ENCODE data around the gene HDGFL3. TPM values are rescaled to one million over a fixed set of nuclear protein-coding genes. Genes with fewer than 3 reads are reported as not detected.
"Not testable (repeated sequence)": the region's sequence is repeated elsewhere in the genome, so short reads cannot be mapped to it uniquely, and the experiment has no call there.

HDGFL3 gene
- total RNA-seq, 1 experiment from 2014 or later: 31.8 TPM

GRCh38 chr15:83160741-83161140, 46.9 kb downstream of the HDGFL3 start:
- no peak for DNase-seq (ENCODE audit: low read depth, low spot score)
- in situ Hi-C loops (cut with HindIII; ENCODE audit: low pct_unique_long_range_greater_than_20kb, low sequenced_read_pairs): no loop called here

- in situ Hi-C loops (cut with HindIII; ENCODE audit: low pct_unique_long_range_greater_than_20kb, low sequenced_read_pairs): no loop called here
- no peak for DNase-seq (ENCODE audit: low read depth, low spot score)
Measured at GRCh38 chr15:83158393-83158792, 49.2 kb downstream of the HDGFL3 start.

GRCh38 chr15:83155942-83156341, 51.7 kb downstream of the HDGFL3 start:
- DNase-seq (ENCODE audit: low read depth, low spot score): no peak
- in situ Hi-C loops (cut with HindIII; ENCODE audit: low pct_unique_long_range_greater_than_20kb, low sequenced_read_pairs): no loop called here

- in situ Hi-C loops (cut with HindIII; ENCODE audit: low pct_unique_long_range_greater_than_20kb, low sequenced_read_pairs): no loop called here
- DNase-seq (ENCODE audit: low read depth, low spot score): no peak
Measured at GRCh38 chr15:83153288-83153687, 54.3 kb downstream of the HDGFL3 start.

- in situ Hi-C loops (cut with HindIII; ENCODE audit: low pct_unique_long_range_greater_than_20kb, low sequenced_read_pairs): no loop called here
- DNase-seq (ENCODE audit: low read depth, low spot score): no peak
Measured at GRCh38 chr15:83144771-83145170, 62.9 kb downstream of the HDGFL3 start.

- in situ Hi-C loops (cut with HindIII; ENCODE audit: low pct_unique_long_range_greater_than_20kb, low sequenced_read_pairs); DNase-seq (ENCODE audit: low read depth, low spot score): not testable (repeated sequence)
Measured at GRCh38 chr15:83142151-83142550, 65.5 kb downstream of the HDGFL3 start.

- in situ Hi-C loops (cut with HindIII; ENCODE audit: low pct_unique_long_range_greater_than_20kb, low sequenced_read_pairs): no loop called here
- DNase-seq (ENCODE audit: low read depth, low spot score): no peak
Measured at GRCh38 chr15:83132861-83133523, 74.6 kb downstream of the HDGFL3 start.

GRCh38 chr15:83129791-83130190, 77.8 kb downstream of the HDGFL3 start:
- no peak for DNase-seq (ENCODE audit: low read depth, low spot score)
- in situ Hi-C loops (cut with HindIII; ENCODE audit: low pct_unique_long_range_greater_than_20kb, low sequenced_read_pairs): no loop called here

- no peak for DNase-seq (ENCODE audit: low read depth, low spot score)
- in situ Hi-C loops (cut with HindIII; ENCODE audit: low pct_unique_long_range_greater_than_20kb, low sequenced_read_pairs): no loop called here
Measured at GRCh38 chr15:83127547-83128150, 80.0 kb downstream of the HDGFL3 start.

- in situ Hi-C loops (cut with HindIII; ENCODE audit: low pct_unique_long_range_greater_than_20kb, low sequenced_read_pairs): no loop called here
Measured at GRCh38 chr15:83123529-83123928, 84.1 kb downstream of the HDGFL3 start.

GRCh38 chr15:83119968-83120581, 87.5 kb downstream of the HDGFL3 start:
- no peak for DNase-seq (ENCODE audit: low read depth, low spot score)
- in situ Hi-C loops (cut with HindIII; ENCODE audit: low pct_unique_long_range_greater_than_20kb, low sequenced_read_pairs): no loop called here

More at GRCh38 chr15:83123529-83123928, 84.1 kb downstream of the HDGFL3 start:
- no peak for DNase-seq (ENCODE audit: low read depth, low spot score)

GRCh38 chr15:83118968-83119367, 88.7 kb downstream of the HDGFL3 start:
- in situ Hi-C loops (cut with HindIII; ENCODE audit: low pct_unique_long_range_greater_than_20kb, low sequenced_read_pairs): no loop called here

GRCh38 chr15:83118291-83118827, 89.3 kb downstream of the HDGFL3 start:
- DNase-seq (ENCODE audit: low read depth, low spot score): no peak
- in situ Hi-C loops (cut with HindIII; ENCODE audit: low pct_unique_long_range_greater_than_20kb, low sequenced_read_pairs): no loop called here

More at GRCh38 chr15:83118968-83119367, 88.7 kb downstream of the HDGFL3 start:
- DNase-seq (ENCODE audit: low read depth, low spot score): no peak

GRCh38 chr15:83115831-83116565, 91.6 kb downstream of the HDGFL3 start:
- in situ Hi-C loops (cut with HindIII; ENCODE audit: low pct_unique_long_range_greater_than_20kb, low sequenced_read_pairs): no loop called here
- DNase-seq (ENCODE audit: low read depth, low spot score): no peak

GRCh38 chr15:83115410-83115809, 92.2 kb downstream of the HDGFL3 start:
- no peak for DNase-seq (ENCODE audit: low read depth, low spot score)
- in situ Hi-C loops (cut with HindIII; ENCODE audit: low pct_unique_long_range_greater_than_20kb, low sequenced_read_pairs): no loop called here

- in situ Hi-C loops (cut with HindIII; ENCODE audit: low pct_unique_long_range_greater_than_20kb, low sequenced_read_pairs): no loop called here
- DNase-seq (ENCODE audit: low read depth, low spot score): no peak
Measured at GRCh38 chr15:83114856-83115255, 92.8 kb downstream of the HDGFL3 start.

- DNase-seq (ENCODE audit: low read depth, low spot score): no peak
- in situ Hi-C loops (cut with HindIII; ENCODE audit: low pct_unique_long_range_greater_than_20kb, low sequenced_read_pairs): no loop called here
Measured at GRCh38 chr15:83113881-83114674, 93.5 kb downstream of the HDGFL3 start.

All from SK-MEL-5 (cell line).